Cortex of kidney (tissue), 1 donor: Measurements from ENCODE around the gene GNA12.
"Not testable (repeated sequence)": the region's sequence is repeated elsewhere in the genome, so short reads cannot be mapped to it uniquely, and the experiment has no call there.

Experiments
- DNase-seq: peaks from one replicate; lab custom pipeline; 2025; lab: John Stamatoyannopoulos, UW

Gene GNA12

GRCh38 chr7:2751086-2751485 lies 93.0 kb downstream of the GNA12 start:
- no peak for DNase-seq

GRCh38 chr7:2750004-2750407 lies 94.1 kb downstream of the GNA12 start:
- no peak for DNase-seq

DNA sequence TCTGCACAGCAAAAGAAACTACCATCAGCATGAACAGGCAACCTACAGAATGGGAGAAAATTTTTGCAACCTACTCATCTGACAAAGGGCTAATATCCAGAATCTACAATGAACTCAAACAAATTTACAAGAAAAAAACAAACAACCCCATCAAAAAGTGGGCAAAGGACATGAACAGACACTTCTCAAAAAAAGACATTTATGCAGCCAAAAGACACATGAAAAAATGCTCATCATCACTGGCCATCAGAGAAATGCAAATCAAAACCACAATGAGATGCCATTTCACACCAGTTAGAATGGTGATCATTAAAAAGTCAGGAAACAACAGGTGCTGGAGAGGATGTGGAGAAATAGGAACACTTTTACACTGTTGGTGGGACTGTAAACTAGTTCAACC lies 95.4 kb downstream of the GNA12 start:
- DNase-seq = not testable (repeated sequence)

DNA sequence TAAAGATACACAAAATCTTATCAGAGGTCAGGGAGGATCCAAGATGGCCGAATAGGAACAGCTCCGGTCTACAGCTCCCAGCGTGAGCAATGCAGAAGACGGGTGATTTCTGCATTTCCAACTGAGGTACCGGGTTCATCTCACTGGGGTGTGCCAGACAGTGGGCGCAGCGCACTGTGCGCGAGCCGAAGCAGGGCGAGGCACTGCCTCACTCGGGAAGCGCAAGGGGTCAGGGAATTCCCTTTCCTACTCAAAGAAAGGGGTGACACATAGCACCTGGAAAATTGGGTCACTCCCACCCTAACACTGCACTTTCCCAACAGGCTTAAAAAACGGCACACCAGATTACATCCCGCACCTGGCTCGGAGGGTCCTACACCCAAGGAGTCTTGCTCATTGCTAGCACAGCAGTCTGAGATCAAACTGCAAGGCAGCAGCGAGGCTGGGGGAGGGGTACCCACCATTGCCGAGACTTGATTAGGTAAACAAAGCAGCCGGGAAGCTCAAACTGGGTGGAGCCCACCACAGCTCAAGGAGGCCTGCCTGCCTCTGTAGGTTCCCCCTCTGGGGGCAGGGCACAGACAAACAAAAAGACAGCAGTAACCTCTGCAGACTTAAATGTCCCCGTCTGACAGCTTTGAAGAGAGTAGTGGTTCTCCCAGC lies 100.5 kb downstream of the GNA12 start:
- not testable (repeated sequence) for DNase-seq

- DNase-seq = no peak
Measured at GRCh38 chr7:2738766-2739549, 105.2 kb downstream of the GNA12 start.

DNA sequence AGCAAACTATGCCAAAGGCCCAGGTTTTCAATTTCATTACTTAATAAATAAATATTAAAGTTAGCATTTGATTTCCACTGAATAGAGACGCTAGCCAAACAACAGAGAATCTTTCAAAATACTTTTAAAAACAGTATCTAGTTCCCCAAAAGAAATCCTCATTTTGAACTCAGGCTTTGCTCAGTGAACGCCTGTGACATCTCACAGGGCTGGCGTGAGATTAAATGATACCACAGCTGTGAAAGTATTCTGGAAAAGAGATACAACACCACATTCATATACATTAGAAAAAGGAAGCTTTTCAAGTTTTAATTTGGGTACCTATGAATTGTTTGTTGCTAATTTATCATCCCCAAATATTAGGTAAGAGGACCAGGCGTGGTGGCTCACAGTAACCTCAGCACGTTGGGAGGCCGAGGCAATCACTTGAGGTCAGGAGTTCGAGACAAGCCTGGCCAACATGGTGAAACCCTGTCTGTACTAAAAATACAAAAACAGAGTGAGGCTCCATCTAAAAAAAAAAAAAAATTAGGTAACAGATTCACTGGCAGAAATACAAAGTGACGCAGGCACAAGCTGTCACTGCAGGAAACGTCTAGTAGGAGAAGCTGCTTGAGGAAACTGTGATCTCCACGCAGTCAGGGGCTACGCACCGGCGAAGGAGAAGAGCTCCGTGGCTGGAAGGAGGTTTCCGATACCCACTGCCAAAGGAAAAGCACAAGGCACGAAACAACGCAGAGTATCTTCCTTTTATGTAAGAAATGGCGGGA lies 106.2 kb downstream of the GNA12 start:
- DNase-seq = no peak

- DNase-seq = not testable (repeated sequence)
Measured at GRCh38 chr7:2737005-2737743, 106.9 kb downstream of the GNA12 start.

- no peak for DNase-seq
Measured at GRCh38 chr7:2736411-2736914, 107.6 kb downstream of the GNA12 start.

GRCh38 chr7:2735744-2736143 lies 108.4 kb downstream of the GNA12 start:
- no peak for DNase-seq

- DNase-seq = no peak
Measured at GRCh38 chr7:2734751-2735571, 109.1 kb downstream of the GNA12 start.

DNA sequence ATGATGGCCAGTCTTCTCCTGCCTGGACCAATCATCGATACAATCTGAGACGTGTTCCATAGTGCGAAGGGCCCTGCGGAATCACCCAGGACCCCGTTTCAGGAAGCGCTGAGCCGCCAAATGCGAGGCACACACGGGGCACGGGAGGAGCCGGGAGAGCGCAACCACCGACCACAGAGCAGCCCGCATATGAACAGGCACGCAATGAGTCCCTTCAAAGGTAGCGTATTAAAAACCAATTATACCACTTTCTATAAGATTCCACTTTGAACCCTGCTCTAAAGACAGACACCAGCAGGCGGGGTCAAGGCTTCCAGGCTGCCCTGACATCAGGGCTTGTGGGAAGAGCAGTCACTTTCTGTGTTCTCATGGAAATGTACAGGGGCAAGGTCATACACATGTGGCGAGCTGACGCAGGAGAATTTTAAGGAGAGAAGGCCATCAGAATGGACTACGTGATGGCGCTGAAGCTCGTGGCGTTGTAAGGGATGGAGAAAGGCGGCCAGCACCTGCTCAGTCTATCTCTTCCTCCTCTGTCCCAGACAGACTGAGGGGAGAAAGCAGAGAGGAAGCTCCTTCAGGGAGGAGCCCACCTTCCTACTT lies 109.9 kb downstream of the GNA12 start:
- DNase-seq = no peak

DNA sequence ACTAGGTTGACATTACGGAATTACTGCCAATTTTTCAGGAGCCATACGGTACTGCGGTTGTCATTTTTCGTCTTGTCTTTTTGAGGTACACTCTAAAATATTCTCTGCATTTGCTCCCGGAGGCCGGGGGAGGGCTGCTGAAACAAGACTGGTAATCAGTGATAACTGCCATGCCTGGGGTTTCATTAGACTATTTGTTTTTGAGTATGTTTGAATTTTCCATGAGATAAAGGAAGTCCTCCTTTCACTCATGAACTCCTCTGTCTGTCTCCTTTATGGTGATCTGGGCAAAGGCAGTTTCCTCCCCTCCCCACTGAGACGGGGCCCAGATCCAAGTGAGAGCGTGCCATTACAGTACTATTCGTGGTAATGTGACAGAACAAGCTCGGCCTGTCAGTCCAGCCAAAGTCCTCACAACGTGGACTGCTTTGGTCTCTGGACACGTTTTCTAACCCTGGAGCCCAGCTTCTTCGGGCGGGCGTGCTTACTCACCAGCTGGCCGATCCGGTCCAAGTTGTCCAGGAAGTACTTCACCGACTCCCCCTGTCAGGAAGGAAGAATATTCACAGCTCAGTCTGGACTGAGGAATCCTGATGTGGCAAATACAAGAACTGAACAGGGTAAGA lies 111.0 kb downstream of the GNA12 start:
- no peak for DNase-seq

GRCh38 chr7:2732388-2732787 lies 111.7 kb downstream of the GNA12 start:
- DNase-seq = no peak

DNA sequence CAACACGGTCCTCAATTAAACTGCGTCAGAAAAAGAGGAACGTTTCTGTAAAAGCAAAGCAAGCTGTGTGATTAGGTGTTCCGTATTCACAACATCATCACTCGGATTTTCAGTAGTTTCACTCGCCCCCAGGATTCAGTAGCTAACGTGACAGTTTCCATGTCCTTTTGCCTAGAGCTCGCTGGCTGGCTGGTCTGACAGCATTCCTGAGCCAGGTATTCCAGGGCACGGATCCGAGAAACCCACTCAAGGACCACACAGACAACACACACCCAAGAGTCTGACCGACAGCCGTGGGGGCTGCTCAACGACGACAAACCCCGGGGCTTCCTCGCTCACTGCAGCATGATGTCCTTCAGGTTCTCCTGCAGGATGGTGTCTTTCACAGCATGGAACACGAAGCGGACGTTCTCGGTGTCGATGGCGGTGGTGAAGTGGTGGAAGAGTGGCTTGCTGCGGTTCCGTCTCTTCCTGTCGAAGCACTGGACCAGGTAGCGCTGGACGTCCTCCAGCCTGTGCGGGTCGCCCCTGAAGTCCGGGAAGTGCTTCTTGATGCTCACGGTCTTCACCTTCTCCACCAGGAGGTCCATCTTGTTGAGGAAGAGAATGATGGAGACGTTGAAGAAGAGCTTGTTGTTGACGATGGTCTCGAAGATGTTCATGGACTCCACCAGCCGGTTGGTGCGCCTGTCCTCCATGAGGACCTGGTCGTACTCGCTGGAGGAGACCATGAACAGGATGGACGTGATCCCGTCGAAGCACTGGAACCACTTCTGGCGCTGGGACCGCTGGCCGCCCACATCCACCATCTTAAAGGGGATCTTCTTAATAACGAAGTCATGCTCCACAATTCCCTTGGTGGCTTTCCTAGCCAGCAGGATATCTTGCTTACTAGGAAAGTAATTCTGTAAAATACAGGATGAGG lies 113.0 kb downstream of the GNA12 start:
- no peak for DNase-seq

DNA sequence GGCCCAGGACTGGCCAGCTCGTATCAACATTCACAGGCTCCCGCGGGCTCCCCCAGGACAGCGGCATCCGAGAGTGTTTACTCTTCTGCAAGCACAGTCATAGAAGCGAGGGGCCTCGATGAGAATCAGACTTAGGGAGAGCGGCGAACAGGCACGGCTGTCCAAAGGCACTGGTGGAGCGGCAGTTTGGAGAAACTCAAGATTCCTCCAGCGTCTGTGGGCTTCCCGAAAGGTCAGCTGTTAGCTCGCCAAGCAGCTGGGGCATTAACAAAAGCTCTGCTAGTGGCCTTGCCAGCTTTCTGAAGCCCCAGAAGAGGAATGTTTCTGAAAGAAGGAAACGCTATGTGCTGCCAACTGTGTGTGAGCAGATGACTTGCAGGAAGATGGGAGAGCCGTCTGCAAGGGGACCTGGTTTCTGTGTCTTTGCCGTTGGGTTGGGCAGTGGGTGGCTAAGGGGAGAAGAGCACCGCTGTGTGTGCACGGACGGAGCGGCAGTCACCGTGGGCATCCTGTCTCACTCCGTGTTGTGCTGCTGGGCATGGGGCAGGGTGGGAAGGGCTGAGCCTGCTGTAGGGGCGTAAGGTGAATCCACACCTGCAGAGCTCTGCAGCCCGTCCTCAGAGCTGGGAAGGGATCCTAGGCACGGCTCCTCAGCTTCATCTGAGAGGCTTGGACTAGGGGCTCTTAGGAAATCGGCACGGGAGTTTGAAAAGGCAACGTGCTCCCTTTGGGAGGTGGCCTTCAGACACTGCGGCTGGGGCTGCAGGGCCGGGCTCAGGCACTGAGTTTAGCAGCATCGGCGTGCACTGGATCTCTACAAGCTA lies 114.0 kb downstream of the GNA12 start:
- no peak for DNase-seq

DNA sequence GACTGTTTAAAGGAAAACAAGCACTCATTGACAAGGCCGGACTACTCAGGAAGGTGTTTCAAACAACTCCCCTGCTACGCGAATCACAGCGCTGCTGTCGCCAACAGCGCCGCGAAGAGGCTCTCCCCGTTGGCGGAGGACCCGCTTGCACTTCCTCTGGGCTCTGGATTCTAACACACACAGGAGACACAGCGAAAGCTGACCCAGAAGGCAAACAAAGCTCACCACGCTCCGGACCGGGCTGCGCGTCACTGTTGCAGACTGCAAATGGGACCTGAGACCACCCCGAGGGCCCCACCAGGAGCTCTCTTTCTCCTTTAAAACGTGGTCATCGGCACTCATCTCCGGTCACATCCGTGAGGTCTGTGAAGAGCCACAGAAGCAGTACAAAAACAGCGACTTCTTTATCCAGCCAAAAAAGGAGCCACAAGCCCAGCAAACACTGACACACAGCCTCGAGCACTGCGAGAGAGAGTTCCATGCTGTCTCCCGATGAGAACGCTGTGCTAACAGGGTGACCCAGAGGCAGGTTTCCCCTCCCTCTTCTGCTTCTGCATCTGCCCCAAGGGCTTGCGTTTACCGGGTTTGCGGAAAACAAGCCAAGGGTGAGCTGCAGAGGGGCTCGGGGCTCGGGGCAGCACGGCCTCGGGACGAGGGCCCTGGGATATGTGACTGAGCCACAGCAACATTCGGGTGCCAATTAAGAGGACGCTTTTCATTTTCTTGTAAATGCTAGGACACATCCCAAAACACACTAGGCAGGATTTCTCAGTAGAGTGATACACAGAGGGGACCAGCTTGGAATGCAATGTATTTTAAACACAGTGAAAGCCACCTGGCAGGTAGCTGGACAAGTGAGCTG lies 114.8 kb downstream of the GNA12 start:
- no peak for DNase-seq
